K562 (cell line): ENCODE results near the gene PTTG1IP. TPM values are rescaled to one million over a fixed set of nuclear protein-coding genes. Genes with fewer than 3 reads are reported as not detected.

Experiments used
- ELF1 ChIP-seq: fragments of 200-800 bp; sonication (Bioruptor generic); IDR thresholded peaks from 2 replicates; pipeline ENCODE4 v1.6.1; 2016; ENCODE audit warnings: missing genetic modification characterization, missing compliant biosample characterization
- GTF2E2 ChIP-seq: fragments of 200-800 bp; sonication (Bioruptor generic); IDR thresholded peaks from 2 replicates; pipeline ENCODE4 v1.6.1; 2016; ENCODE audit warnings: missing genetic modification characterization, missing compliant biosample characterization
- ILF3 ChIP-seq: fragments of 450-650 bp; IDR thresholded peaks from 2 replicates; pipeline ENCODE4 v1.6.1; 2018; ENCODE audit warnings: antibody characterized with exemption, mild to moderate bottlenecking, moderate library complexity, borderline replicate concordance
- KDM2B ChIP-seq: fragments of 250-450 bp; sonication (Bioruptor Pico); IDR thresholded peaks from 2 replicates; pipeline ENCODE4 v1.8.0; 2021; ENCODE audit warnings: mild to moderate bottlenecking, moderate library complexity
- MCM5 ChIP-seq: fragments of 450-650 bp; IDR thresholded peaks from 2 replicates; pipeline ENCODE4 v1.6.1; 2016; ENCODE audit warnings: low read depth
- MTA3 ChIP-seq: fragments of 450-650 bp; formaldehyde crosslinking; IDR thresholded peaks from 2 replicates; pipeline ENCODE4 v1.6.1; 2017; ENCODE audit warnings: mild to moderate bottlenecking, borderline replicate concordance
- NR2C1 ChIP-seq, 2 experiments: fragments of 450-650 bp; IDR thresholded peaks; 2 replicates each; pipeline ENCODE4 v1.6.1; 2017; ENCODE audit warnings: mild to moderate bottlenecking in 2 of 2, antibody characterized with exemption in 1 of 2, inconsistent platforms in 1 of 2, missing compliant biosample characterization in 1 of 2, missing genetic modification characterization in 1 of 2
- NR2F6 ChIP-seq: fragments of 450-650 bp; formaldehyde crosslinking; IDR thresholded peaks from 2 replicates; pipeline ENCODE4 v1.4.0; 2020; ENCODE audit warnings: mild to moderate bottlenecking
- PML ChIP-seq: IDR thresholded peaks from 2 replicates; pipeline ENCODE4 v1.6.1; 2012; ENCODE audit warnings: low read length, inconsistent platforms
- RCOR1 ChIP-seq, 2 experiments: IDR thresholded peaks; 2 replicates each; pipeline ENCODE4 v1.6.1; 2012; ENCODE audit warnings: low read depth in 2 of 2, low read length in 2 of 2, borderline replicate concordance in 1 of 2, improper control_type of control experiment in 1 of 2
- TSHZ1 ChIP-seq: fragments of 250-450 bp; sonication (Bioruptor Pico); IDR thresholded peaks from 2 replicates; pipeline ENCODE4 v1.4.0; 2020; ENCODE audit warnings: mild to moderate bottlenecking, moderate library complexity
- ZBTB11 ChIP-seq, 3 experiments: fragments of 200-800 bp in 1 of 3; fragments of 250-450 bp in 1 of 3; fragments of 450-650 bp in 1 of 3; sonication (Bioruptor Pico) in 1 of 3; sonication (Bioruptor generic) in 1 of 3; formaldehyde crosslinking in 1 of 3; IDR thresholded peaks; 2 replicates each; pipeline versions ENCODE4 v1.6.1 to v1.8.0; 2016 to 2022; ENCODE audit warnings: mild to moderate bottlenecking in 2 of 3, missing genetic modification characterization in 2 of 3, missing compliant biosample characterization in 1 of 3, moderate library complexity in 1 of 3
- ZNF551 ChIP-seq: fragments of 250-450 bp; sonication (Bioruptor Pico); IDR thresholded peaks from 2 replicates; pipeline ENCODE4 v1.5.0; 2021; ENCODE audit warnings: mild to moderate bottlenecking, moderate library complexity
- polyA plus RNA-seq, 8 experiments: library from polyadenylated mRNA; depleted of rRNA in 4 of 8; stranded (reverse) in 5 of 8; unstranded in 3 of 8; fragments of >200 nt; fragmentation: Nextera tagmentation in 2 of 8; fragmentation: Illumina TruSeq in 1 of 8; extraction: Ambion mirVana in 2 of 8; extraction: Trizol in 1 of 8; gene quantifications; 2 replicates each; pipeline versions ENCODE4 v1.2.1 to v1.2.3, GENCODE V29; 2011 to 2014; ENCODE audit warnings: inconsistent platforms in 1 of 8, missing spikeins in 1 of 8
- total RNA-seq, 7 experiments: library from RNA; depleted of rRNA in 6 of 7; stranded (reverse); fragments of >200 nt in 6 of 7; fragmentation: Illumina TruSeq in 2 of 7; extraction: Trizol in 2 of 7; gene quantifications; 2 replicates each; pipeline versions ENCODE4 v1.2.1 to v1.2.3, GENCODE V29; 2011 to 2021; ENCODE audit warnings: low replicate concordance in 1 of 7
- TF ChIP-seq, protein P1 (sequence below): fragments of 200-800 bp; sonication (Bioruptor generic); IDR thresholded peaks from 2 replicates; pipeline ENCODE4 v1.6.1; 2017; ENCODE audit warnings: missing genetic modification characterization, missing compliant biosample characterization

The PTTG1IP gene
- total and polyA plus RNA-seq, 9 of the 15 experiments (the other 6 are each of a cell fraction or from before 2014, with no cell fraction given) = 5.0 to 99.3 (median 82.4) TPM

DNA sequence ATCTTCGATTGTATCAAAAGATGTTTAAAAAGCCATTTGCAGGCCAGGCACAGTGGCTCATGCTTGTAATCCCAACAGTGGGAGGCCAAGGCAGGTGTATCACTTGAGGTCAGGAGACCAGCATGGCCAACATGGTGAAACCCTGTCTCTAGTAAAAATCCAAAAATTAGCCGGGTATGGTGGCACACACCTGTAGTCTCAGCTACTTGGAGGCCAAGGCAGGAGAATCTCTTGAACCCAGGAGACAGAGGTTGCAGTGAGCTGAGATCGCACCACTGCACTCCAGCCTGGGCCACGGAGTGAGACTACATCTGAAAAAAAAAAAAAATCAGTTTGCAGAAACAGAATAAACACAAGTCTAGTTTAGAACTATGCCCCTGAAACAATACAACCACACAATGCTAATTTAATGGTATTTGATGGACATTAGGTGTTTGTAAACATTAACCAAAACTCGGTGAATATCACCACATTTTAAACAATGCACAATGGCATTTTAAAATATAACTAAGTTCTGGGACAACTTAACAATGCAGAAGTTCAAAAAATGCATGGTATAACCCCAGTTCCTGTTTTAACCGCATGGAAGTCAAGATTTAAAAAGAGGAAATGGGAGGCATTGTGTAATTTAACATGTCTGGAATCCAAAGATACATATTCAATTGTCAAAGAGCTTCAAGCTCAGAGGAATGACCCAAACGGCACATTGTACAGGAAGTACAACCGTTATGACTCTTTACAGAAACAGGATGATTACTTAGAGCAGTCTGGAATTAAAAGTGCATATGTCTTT, 7.1 kb upstream of the PTTG1IP start (continued):
- TF ChIP-seq MCM5 = no peak
- TF ChIP-seq TSHZ1 = no peak
- peak; percentile 58; the same call in 1 of the 2 replicates for TF ChIP-seq PML
- 0 out of 4 replicates have a peak, but pooled peaks of 1 of the 2 experiments have one; percentile 29 for TF ChIP-seq RCOR1 (IDR thresholded peaks at IDR 0.05; ENCODE audit: borderline replicate concordance in 1 of 2, low read depth in 2 of 2, low read length in 2 of 2)
- TF ChIP-seq ZNF551 (CRISPR knock-in tag) = no peak
- no peak for TF ChIP-seq KDM2B (CRISPR knock-in tag)
- no peak; the same call in 1 of the 2 replicates for TF ChIP-seq NR2C1 (IDR thresholded peaks at IDR 0.05)
- TF ChIP-seq NR2C1 (tag; IDR thresholded peaks at IDR 0.05) = peak; percentile 63
- TF ChIP-seq, protein P1, sequence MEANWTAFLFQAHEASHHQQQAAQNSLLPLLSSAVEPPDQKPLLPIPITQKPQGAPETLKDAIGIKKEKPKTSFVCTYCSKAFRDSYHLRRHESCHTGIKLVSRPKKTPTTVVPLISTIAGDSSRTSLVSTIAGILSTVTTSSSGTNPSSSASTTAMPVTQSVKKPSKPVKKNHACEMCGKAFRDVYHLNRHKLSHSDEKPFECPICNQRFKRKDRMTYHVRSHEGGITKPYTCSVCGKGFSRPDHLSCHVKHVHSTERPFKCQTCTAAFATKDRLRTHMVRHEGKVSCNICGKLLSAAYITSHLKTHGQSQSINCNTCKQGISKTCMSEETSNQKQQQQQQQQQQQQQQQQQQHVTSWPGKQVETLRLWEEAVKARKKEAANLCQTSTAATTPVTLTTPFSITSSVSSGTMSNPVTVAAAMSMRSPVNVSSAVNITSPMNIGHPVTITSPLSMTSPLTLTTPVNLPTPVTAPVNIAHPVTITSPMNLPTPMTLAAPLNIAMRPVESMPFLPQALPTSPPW (CRISPR knock-in tag) = peak; percentile 38; the same call in 1 of the 2 replicates
- TF ChIP-seq GTF2E2 (tag) = 0 out of 2 replicates have a peak, but pooled peaks have one; percentile 58
- TF ChIP-seq ILF3 = no peak
- TF ChIP-seq ZBTB11 (CRISPR knock-in tag; IDR thresholded peaks at IDR 0.05) = peak in 1 of 3 experiments; percentile 23; a peak in 1 of 6 replicates
- TF ChIP-seq ELF1 (tag) = peak; percentile 45
- TF ChIP-seq NR2F6 = no peak
- TF ChIP-seq MTA3 = 0 out of 2 replicates have a peak, but pooled peaks have one; percentile 49
